GM06990 (cell line): Measurements from ENCODE around the gene LRRC15.

ENCODE experiments used
- DNase-seq: peaks from one replicate; pipeline ENCODE4 v3.0.0-alpha.2; 2011; ENCODE audit not compliant: insufficient read length; ENCODE audit errors: extremely low read depth
- H3K27me3 ChIP-seq: replicated peaks from 2 replicates; pipeline ENCODE4 v1.6.0; 2011; ENCODE audit warnings: low read length; ENCODE audit not compliant: control insufficient read depth, insufficient read depth
- H3K36me3 ChIP-seq: 2 replicates; pipeline ENCODE4 v1.5.1; 2011; ENCODE audit warnings: low read length; ENCODE audit not compliant: control insufficient read depth, insufficient read depth
- H3K4me3 ChIP-seq: replicated peaks from 2 replicates; pipeline ENCODE4 v1.5.1; 2011; ENCODE audit warnings: low read depth, mild to moderate bottlenecking, control low read depth, low read length
- CTCF ChIP-seq: IDR thresholded peaks from 2 replicates; pipeline ENCODE4 v1.5.1; 2011; ENCODE audit warnings: low read length, control low read depth, mild to moderate bottlenecking, inconsistent platforms; ENCODE audit not compliant: insufficient read depth, poor library complexity, severe bottlenecking

The LRRC15 gene

GRCh38 chr3:194381460-194381875 lies 11.9 kb upstream of the LRRC15 start:
- Histone ChIP-seq H3K36me3 (no peaks in the 10 kb centered on the region), H3K4me3 (no peak overlapping the region), H3K27me3 (no peaks in the 10 kb centered on the region; the same call in 1 of the 2 replicates)
- no peak for TF ChIP-seq CTCF
- no peak for DNase-seq

- no peak for TF ChIP-seq CTCF
- DNase-seq: no peak
These were observed 10.8 kb upstream of the LRRC15 start for GRCh38 chr3:194380326-194380725.

GRCh38 chr3:194379651-194380050 lies 10.1 kb upstream of the LRRC15 start:
- no peak for TF ChIP-seq CTCF
- no peaks in the 10 kb centered on the region for H3K36me3 ChIP-seq
- no peak for DNase-seq
- H3K4me3 ChIP-seq: no peak overlapping the region
- no peaks in the 10 kb centered on the region; the same call in 1 of the 2 replicates for H3K27me3 ChIP-seq

More at GRCh38 chr3:194380326-194380725, 10.8 kb upstream of the LRRC15 start:
- Histone ChIP-seq H3K36me3 (no peaks in the 10 kb centered on the region), H3K27me3 (no peaks in the 10 kb centered on the region; the same call in 1 of the 2 replicates), H3K4me3 (no peak overlapping the region)

GRCh38 chr3:194379231-194379630 lies 9.7 kb upstream of the LRRC15 start:
- no peaks in the 10 kb centered on the region; the same call in 1 of the 2 replicates for H3K27me3 ChIP-seq
- no peak for TF ChIP-seq CTCF
- H3K36me3 ChIP-seq: no peaks in the 10 kb centered on the region
- DNase-seq: no peak
- no peak overlapping the region for H3K4me3 ChIP-seq

- Histone ChIP-seq H3K4me3 (no peak overlapping the region), H3K36me3 (no peaks in the 10 kb centered on the region), H3K27me3 (no peaks in the 10 kb centered on the region; the same call in 1 of the 2 replicates)
- no peak for TF ChIP-seq CTCF
- DNase-seq: no peak
These were observed 8.2 kb upstream of the LRRC15 start for GRCh38 chr3:194377708-194378107.

GRCh38 chr3:194376241-194376560 lies 6.7 kb upstream of the LRRC15 start:
- TF ChIP-seq CTCF: no peak
- no peaks in the 10 kb centered on the region; the same call in 1 of the 2 replicates for H3K27me3 ChIP-seq
- DNase-seq: no peak
- H3K4me3 ChIP-seq: no peak overlapping the region
- H3K36me3 ChIP-seq: no peaks in the 10 kb centered on the region
